ENCODE data around the gene FHIP1B.
"Not testable (repeated sequence)": the region's sequence is repeated elsewhere in the genome, so short reads cannot be mapped to it uniquely, and the experiment has no call there.

FHIP1B gene

DNA sequence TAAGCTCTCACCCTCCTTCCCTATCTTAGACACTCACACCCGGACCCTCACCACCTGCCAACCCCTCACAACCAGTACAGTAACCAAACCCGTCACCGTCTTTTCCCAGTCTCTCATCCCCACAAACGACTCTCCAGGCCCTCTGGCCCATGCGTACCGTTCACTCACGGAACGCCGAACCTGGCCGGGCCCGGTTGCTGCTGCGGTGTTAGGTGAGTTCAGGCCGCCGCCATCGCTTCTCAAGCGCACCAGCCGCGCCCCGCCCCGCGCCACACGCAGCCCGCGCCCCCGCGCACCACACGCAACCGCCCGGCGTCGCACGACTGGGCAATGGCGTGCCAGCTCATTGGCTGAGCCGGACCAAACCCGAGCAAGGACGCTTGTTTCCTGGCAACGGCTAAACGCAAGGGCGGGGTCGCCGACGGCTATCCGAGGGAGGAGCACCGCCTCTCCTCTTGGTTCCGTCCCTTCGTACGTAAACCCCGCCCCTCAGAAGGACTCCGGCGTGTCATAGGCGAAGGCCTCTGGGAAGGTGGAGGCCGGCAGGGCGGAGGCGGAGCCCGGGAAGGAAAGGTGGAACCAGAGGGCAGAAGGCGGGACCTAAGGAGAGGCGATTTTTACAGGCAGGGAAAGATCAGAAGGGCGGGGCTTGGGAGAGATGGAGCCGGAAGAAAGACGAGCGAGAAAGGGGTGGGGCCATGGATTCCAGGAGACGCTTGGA, at the start of gene FHIP1B:
FHIP1B (minus strand) TSS at position 250 of the 721 bp plus-strand sequence. CDS start 10,120 bp downstream, outside the sequence.
- DNase-seq: peak; percentile 100

GRCh38 chr11:6283453-6284023, 49.1 kb upstream of the FHIP1B start:
- DNase-seq: no peak

- DNase-seq: not testable (repeated sequence)
Observed at GRCh38 chr11:6280809-6281208, 46.4 kb upstream of the FHIP1B start.

DNA sequence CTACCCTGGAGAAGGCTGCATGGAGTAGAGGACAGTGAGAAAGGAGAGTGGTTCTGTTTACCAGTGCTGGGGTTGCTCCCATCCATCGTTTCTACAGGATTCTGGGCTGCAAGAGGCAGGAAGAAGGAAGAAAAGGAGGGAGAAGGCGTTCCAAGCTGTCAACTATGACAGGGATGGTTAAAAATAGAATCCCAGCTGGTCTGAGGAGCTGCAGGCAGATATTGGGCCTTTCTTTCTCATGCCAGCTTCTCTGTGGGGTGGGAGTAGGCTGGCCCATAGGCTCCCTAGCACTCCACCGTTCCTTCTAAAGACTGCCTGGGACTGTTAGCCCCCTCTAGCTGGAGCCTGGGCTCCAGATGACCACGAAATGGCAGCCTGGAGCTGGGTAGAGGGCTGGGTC, 38.8 kb upstream of the FHIP1B start:
- no peak for DNase-seq

- no peak for DNase-seq
Observed at GRCh38 chr11:6271598-6271997, 37.2 kb upstream of the FHIP1B start.

DNA sequence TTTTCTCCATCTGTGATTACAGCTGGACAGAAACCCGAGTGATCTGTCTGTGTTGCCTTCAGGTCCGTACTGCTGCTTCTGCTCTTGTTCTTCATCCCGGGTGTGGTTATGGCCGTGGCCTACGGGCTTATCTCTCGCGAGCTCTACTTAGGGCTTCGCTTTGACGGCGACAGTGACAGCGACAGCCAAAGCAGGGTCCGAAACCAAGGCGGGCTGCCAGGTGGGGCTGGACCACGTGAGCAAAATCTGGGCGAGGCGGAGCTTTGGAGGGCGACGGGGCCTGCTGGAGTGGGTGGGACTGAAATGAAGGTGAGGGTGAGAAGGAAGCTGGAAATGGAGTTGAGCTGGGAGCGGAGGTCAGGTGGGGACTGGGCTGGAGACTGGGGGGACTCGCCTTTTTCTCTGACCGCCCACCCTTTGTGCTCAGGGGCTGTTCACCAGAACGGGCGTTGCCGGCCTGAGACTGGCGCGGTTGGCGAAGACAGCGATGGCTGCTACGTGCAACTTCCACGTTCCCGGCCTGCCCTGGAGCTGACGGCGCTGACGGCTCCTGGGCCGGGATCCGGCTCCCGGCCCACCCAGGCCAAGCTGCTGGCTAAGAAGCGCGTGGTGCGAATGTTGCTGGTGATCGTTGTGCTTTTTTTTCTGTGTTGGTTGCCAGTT, 36.3 kb upstream of the FHIP1B start:
- no peak for DNase-seq

- no peak for DNase-seq
Observed at GRCh38 chr11:6269994-6270393, 35.6 kb upstream of the FHIP1B start.

- no peak for DNase-seq
Observed at GRCh38 chr11:6268820-6269219, 34.4 kb upstream of the FHIP1B start.

- DNase-seq: no peak
Observed at GRCh38 chr11:6263662-6264061, 29.2 kb upstream of the FHIP1B start.

DNA sequence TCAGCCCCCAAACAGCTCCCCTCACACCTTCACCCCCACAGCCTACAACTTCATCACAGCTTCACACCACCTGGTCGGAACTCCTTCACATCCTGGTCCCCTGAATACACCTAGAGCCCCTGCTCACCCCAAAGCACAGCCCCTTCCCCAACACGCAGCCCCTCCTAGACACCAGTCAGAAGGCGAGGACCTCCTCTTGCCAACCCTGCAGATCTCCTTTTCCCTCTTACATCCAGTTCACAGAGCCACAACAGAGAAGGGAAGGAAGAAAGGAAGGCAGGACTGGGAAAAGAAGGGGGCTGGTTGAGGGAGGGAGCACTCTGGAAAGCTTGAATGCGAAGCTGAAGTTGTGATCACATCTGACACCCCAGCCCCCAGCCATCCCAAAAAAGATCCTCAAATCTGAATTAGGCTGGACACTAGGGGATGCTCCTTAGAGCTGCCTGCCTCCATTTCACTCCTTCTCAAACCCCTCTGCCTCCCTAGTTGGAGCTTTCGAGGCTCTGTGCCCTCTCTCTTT, 25.8 kb upstream of the FHIP1B start:
- DNase-seq: no peak

DNA sequence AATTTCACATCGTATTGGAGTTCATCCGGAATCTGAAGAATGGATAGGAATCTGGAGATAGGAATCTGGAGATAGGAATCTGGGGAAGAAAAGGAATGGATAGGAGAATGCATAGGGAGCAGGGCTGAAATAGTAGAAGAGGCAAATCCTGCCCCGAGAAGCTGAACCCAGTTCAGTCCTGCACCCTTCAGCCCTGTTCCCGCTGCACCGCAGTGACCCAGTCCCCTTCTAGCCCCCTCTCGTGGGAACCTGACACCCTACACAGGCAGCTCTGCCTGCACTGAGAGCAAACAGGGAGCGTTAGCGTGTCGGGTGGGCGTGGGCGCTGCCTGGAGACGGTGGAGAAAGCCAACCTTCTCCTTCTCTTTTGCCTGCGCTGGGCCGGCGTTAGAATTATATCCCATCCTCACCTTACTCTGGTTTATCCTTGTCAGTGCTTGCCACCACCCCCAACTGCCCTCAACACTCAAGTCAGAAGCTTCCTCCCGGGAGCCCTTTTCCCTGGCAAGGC, 24.2 kb upstream of the FHIP1B start:
- no peak for DNase-seq

- DNase-seq: no peak
Observed at GRCh38 chr11:6258141-6258540, 23.7 kb upstream of the FHIP1B start.

- DNase-seq: no peak
Observed at GRCh38 chr11:6253197-6253596, 18.8 kb upstream of the FHIP1B start.

DNA sequence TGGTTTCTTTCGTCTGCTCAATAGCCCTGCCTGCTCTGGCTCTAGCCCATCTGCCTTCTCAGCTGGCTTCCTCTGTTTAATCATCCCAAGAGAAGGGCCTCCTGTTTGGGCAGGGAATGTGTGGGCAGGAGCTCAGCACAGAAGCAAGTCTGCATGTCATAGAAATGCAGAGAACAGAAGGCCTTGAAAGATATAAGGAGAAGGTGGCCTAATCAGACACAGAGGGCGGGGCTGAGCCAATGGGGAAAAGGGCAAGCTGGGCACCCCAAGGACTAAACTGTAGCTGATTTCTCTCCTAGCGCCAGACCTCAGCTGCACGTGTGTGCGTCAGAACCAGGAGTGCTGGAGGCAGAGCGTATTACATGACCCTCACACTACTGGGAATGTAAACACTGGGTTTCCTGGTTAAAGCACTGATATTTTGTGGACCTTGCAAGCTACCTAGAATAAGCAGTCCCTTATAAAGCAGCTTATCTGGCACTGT, 17.6 kb upstream of the FHIP1B start:
- DNase-seq: no peak

- DNase-seq: no peak
Observed at GRCh38 chr11:6251120-6251733, 16.8 kb upstream of the FHIP1B start.

DNA sequence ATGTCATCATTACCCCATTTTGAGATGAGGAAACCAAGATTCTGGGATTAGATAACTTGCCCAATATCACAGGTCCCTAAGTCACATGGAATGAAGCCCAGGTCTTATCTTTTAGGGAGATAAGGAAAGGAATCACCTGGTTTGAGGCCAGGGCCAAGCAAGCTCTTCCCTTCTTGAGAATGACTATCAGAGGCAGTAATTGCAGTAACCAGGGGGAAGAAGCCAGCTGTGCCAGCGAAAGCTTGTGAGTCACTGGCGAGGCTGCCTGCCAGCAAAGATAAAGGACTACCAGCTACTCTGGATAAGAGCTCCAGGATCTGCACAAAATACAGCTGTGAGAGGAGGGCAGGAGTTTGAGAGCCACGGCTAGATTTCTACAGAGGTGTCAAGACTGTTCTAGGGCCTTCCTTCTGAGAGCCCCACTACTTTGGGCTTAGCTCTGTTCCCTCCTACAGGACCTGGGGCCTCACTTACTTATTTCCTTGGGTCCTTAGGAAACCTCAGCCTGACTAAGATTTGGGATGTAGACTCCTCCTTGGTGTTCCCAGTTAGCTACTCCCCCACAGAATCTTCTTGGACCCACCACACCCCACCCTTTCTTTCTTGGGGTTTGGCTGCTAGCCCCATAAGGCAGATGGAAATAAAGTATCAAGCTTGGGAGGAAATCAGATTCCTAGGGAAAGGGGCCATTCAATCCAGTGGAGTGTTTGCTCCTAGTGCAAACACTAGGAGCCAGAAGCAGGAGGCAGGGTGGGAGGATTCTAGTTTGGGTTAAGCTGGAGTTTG, 15.5 kb upstream of the FHIP1B start:
- DNase-seq: no peak

GRCh38 chr11:6248897-6249296, 14.5 kb upstream of the FHIP1B start:
- DNase-seq: not testable (repeated sequence)

DNA sequence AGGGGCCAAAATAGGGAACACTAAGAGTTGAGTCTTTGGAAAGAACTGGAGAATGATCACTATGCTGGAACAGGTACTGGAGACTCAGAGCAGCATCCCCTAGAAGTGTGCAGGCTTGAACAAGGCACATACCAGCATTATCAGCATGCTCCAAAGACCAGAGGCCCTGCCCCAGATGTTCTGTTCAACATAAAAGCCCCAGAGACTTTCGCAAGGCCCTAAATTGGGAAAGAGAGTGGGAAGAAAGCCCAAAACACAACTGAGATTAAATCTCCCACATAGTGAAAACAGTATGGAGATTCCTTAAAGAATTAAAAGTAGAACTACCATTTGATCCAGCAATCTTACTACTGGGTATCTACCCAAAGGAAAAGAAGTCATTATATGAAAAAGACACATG, 13.8 kb upstream of the FHIP1B start:
- no peak for DNase-seq

GRCh38 chr11:6245536-6245935, 11.1 kb upstream of the FHIP1B start:
- no peak for DNase-seq

GRCh38 chr11:6241316-6241715, 6.9 kb upstream of the FHIP1B start:
- no peak for DNase-seq

GRCh38 chr11:6240781-6241180, 6.3 kb upstream of the FHIP1B start:
- DNase-seq: no peak

GRCh38 chr11:6240139-6240538, 5.7 kb upstream of the FHIP1B start:
- DNase-seq: no peak

Measured in NCI-H2107 (cell line).